GM13976 (cell line): ENCODE data around the gene MTMR3.

Experiments used
- DNase-seq: peaks from one replicate; pipeline ENCODE4 v3.0.0; 2012; ENCODE audit warnings: low spot score
- in situ Hi-C: fragments of 300-500 bp; cut with MboI; formaldehyde crosslinking; loops from one replicate; pipeline ENCODE4 v1.12.0; 2022; ENCODE audit warnings: low sequenced_read_pairs, mixed read lengths, inconsistent platforms; ENCODE audit not compliant: unreplicated experiment
- TF ChIP-seq, protein P1 (sequence below): IDR thresholded peaks from 2 replicates; pipeline ENCODE4 v1.5.1; 2012; ENCODE audit warnings: borderline replicate concordance, mild to moderate bottlenecking; ENCODE audit not compliant: insufficient read depth; ENCODE audit errors: extremely low read depth, missing control alignments, control extremely low read depth

The MTMR3 gene

GRCh38 chr22:29877620-29878019, 5.4 kb upstream of the MTMR3 start:
- in situ Hi-C loops: no loop called here
- no peak for DNase-seq
- TF ChIP-seq, protein P1, sequence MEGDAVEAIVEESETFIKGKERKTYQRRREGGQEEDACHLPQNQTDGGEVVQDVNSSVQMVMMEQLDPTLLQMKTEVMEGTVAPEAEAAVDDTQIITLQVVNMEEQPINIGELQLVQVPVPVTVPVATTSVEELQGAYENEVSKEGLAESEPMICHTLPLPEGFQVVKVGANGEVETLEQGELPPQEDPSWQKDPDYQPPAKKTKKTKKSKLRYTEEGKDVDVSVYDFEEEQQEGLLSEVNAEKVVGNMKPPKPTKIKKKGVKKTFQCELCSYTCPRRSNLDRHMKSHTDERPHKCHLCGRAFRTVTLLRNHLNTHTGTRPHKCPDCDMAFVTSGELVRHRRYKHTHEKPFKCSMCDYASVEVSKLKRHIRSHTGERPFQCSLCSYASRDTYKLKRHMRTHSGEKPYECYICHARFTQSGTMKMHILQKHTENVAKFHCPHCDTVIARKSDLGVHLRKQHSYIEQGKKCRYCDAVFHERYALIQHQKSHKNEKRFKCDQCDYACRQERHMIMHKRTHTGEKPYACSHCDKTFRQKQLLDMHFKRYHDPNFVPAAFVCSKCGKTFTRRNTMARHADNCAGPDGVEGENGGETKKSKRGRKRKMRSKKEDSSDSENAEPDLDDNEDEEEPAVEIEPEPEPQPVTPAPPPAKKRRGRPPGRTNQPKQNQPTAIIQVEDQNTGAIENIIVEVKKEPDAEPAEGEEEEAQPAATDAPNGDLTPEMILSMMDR: no peak

DNA sequence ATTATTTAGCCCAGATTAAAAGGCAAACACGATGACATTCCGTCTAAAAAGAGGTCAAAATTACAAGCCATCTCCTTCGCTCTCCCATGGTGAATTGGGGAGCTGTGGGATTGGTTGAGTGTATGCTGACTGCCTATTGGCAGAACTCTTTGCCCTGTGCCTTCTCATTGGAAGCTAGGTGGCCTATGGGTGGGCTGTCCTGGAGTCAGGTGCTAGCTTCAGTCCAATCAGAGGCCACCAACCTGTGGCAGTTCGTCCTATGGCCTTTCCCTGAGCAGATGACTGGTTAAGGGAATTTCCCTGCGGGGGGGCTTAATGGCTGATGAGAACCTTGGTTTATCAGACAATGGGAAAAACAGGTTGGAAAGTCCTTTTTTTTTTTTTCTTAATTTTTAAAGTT, 3.2 kb upstream of the MTMR3 start:
- TF ChIP-seq, protein P1: no peak
- in situ Hi-C loops: no loop called here
- no peak for DNase-seq

- TF ChIP-seq, protein P1: no peak
- in situ Hi-C loops: no loop called here
These were observed 294 bp upstream of the MTMR3 start for GRCh38 chr22:29882716-29883044.

GRCh38 chr22:29883775-29884097, 762 bp downstream of the MTMR3 start:
- in situ Hi-C loops: no loop called here
- TF ChIP-seq, protein P1: no peak

More at GRCh38 chr22:29882716-29883044, 294 bp upstream of the MTMR3 start:
- no peak for DNase-seq

DNA sequence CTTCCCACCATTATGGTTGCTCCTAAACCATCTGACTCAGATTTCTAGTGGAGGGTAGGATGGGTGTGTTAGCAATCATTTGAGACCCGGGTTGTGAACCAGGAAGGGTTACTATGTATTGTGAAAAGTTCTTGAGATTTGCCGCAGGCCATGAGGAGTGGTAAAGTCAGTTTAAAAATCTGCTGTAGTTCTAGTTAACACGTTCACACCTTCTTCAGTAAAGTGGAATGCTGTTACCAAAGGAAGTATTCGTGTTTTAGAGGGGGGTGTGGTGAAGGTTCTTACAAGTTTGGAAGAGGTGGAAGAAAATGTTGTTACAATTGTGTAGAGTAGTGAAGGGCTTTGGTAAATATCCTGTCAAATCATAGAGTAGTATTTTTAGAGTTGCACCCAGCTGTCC, 2.6 kb downstream of the MTMR3 start:
- TF ChIP-seq, protein P1: no peak
- in situ Hi-C loops: no loop called here
- no peak for DNase-seq

More at GRCh38 chr22:29883775-29884097, 762 bp downstream of the MTMR3 start:
- no peak for DNase-seq

DNA sequence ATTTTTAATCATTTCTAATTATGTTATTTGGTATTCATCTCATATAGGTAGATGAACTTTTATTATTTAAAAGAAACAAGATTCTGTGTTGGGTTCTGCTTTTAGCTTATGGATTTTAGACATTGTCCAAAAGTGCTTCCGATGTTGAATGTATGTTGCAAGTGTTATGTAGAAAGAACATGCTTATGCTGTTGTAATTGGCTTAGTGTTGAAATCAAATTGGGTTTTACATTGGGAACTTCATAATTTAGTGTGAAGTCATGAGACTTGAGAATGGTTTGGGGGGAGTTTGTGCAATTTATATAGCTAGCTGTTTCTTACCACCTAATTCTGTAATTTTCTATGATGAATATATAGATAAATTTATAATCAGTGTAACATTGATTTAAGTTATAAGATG, 3.6 kb downstream of the MTMR3 start:
- TF ChIP-seq, protein P1: no peak
- DNase-seq: no peak
- in situ Hi-C loops: no loop called here

GRCh38 chr22:29887358-29887757, 4.4 kb downstream of the MTMR3 start:
- TF ChIP-seq, protein P1: no peak
- DNase-seq: no peak
- in situ Hi-C loops: no loop called here
